OCI-LY3 (cell line): ENCODE measurements around the gene UBA52.

Experiments
- H2AFZ ChIP-seq: fragments of 200-600, 300-600 bp; shearing (Covaris generic); 2 replicates; pipeline ENCODE4 v1.6.0; 2014; ENCODE audit warnings: antibody characterized with exemption, low read depth, low read length
- H3K27ac ChIP-seq: fragments of 200-600, 300-600 bp; sonication (generic); 2 replicates; pipeline ENCODE4 v1.5.1; 2014; ENCODE audit warnings: mild to moderate bottlenecking, low read length, moderate library complexity, mixed read lengths
- H3K27me3 ChIP-seq: fragments of 200-600, 300-600 bp; sonication (generic); 2 replicates; pipeline ENCODE4 v1.6.1; 2014; ENCODE audit warnings: low read depth, low read length, mixed read lengths
- H3K36me3 ChIP-seq: fragments of 200-600, 300-600 bp; sonication (generic); replicated peaks from 2 replicates; pipeline ENCODE3; 2014; ENCODE audit warnings: low read depth, low read length, mixed read lengths
- H3K4me1 ChIP-seq: fragments of 300-600, 200-600 bp; sonication (generic); 2 replicates; pipeline ENCODE4 v1.6.1; 2014; ENCODE audit warnings: low read length, mixed read lengths
- H3K4me2 ChIP-seq: fragments of 200-600, 300-600 bp; sonication (generic); 2 replicates; pipeline ENCODE4 v1.6.1; 2014; ENCODE audit warnings: low read length, mixed read lengths
- H3K4me3 ChIP-seq: fragments of 300-600, 200-600 bp; sonication (generic); 2 replicates; pipeline ENCODE4 v1.5.1; 2014; ENCODE audit warnings: antibody characterized with exemption, mild to moderate bottlenecking, low read length, moderate library complexity
- H3K79me2 ChIP-seq: fragments of 300-600, 200-600 bp; shearing (Covaris generic); 2 replicates; pipeline ENCODE4 v1.6.1; 2014; ENCODE audit warnings: mild to moderate bottlenecking, low read length, mixed read lengths
- H3K9ac ChIP-seq: fragments of 300-600, 200-600 bp; shearing (Covaris generic); 2 replicates; pipeline ENCODE4 v1.6.0; 2014; ENCODE audit warnings: mild to moderate bottlenecking, low read length, moderate library complexity
- H3K9me3 ChIP-seq: fragments of 200-600, 300-600 bp; shearing (Covaris generic); 2 replicates; pipeline ENCODE4 v1.6.1; 2014; ENCODE audit warnings: low read length, mixed read lengths; ENCODE audit not compliant: insufficient read depth
- H4K20me1 ChIP-seq: fragments of 200-600, 300-600 bp; sonication (generic); 2 replicates; pipeline ENCODE4 v1.6.1; 2016; ENCODE audit warnings: low read length, mixed read lengths; ENCODE audit not compliant: insufficient read depth
- EZH2phosphoT487 ChIP-seq: fragments of 200-600 bp; shearing (Covaris generic); IDR thresholded peaks from 2 replicates; pipeline ENCODE4 v1.6.1; 2018; ENCODE audit warnings: antibody characterized with exemption, mixed run types, low read depth
- TF ChIP-seq, protein P1 (sequence below): fragments of 200-600, 300-600 bp; sonication (generic); IDR thresholded peaks from 2 replicates; pipeline ENCODE4 v1.5.1; 2014; ENCODE audit warnings: antibody characterized with exemption, low read length, low read depth

UBA52 gene

DNA sequence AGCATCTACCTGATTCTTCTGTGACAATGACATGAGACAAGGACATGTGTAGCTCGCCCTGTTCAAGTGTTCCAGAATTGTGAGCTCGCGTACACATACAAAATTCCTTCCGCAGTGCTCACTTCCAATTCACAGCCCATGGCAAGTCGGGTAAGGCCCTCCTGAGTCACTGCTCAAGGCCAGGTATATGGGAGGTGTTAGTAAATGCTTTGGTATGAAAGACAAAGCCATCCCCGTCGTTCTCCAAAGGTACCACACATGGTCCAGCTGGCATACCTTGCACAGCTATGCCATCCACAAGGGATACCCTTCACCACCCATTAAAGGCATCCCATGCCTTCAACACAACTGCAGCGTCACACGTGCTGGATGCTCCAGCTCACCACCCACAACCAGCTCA is 45.3 kb upstream of the UBA52 start:
- Histone ChIP-seq H3K79me2 (peaks cover 5% of the 10 kb centered on the region), H3K4me2 (no peak overlapping the region), H3K9ac (no peak overlapping the region), H3K4me3 (no peak overlapping the region), H3K27ac (no peak overlapping the region), H3K9me3 (no peaks in the 10 kb centered on the region), H4K20me1 (no peaks in the 10 kb centered on the region), H3K4me1 (peaks cover 20% of the 10 kb centered on the region), H2AFZ (no peak overlapping the region), H3K27me3 (no peaks in the 10 kb centered on the region), H3K36me3 (peaks cover 2% of the 10 kb centered on the region)
- TF ChIP-seq, protein P1, sequence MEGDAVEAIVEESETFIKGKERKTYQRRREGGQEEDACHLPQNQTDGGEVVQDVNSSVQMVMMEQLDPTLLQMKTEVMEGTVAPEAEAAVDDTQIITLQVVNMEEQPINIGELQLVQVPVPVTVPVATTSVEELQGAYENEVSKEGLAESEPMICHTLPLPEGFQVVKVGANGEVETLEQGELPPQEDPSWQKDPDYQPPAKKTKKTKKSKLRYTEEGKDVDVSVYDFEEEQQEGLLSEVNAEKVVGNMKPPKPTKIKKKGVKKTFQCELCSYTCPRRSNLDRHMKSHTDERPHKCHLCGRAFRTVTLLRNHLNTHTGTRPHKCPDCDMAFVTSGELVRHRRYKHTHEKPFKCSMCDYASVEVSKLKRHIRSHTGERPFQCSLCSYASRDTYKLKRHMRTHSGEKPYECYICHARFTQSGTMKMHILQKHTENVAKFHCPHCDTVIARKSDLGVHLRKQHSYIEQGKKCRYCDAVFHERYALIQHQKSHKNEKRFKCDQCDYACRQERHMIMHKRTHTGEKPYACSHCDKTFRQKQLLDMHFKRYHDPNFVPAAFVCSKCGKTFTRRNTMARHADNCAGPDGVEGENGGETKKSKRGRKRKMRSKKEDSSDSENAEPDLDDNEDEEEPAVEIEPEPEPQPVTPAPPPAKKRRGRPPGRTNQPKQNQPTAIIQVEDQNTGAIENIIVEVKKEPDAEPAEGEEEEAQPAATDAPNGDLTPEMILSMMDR = no peak
- no peak for TF ChIP-seq EZH2phosphoT487

DNA sequence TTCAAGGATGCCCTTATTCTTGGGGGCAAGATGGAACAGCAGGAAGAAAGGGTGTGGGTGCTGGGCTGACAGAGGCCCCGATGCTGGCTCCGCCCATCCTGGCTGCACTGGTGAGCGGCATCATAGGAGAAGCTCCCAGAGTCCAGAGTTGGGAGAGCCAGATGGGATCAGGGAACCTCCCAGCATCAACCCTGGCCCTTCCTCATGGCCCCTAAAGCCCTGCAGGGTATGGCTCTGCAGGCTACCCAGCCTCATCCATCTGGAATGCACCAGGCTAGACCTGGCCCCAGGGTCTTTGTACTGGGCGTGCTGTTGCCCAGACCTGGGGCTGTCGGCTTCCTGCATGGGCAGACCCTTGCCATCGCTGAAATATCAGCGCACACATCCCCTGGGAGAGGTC is 41.9 kb upstream of the UBA52 start:
- H3K4me3 ChIP-seq = no peak overlapping the region
- H3K4me2 ChIP-seq = no peak overlapping the region
- H3K27ac ChIP-seq = no peak overlapping the region
- no peak overlapping the region for H2AFZ ChIP-seq
- H3K27me3 ChIP-seq = no peaks in the 10 kb centered on the region
- no peak for TF ChIP-seq EZH2phosphoT487
- TF ChIP-seq, protein P1 = no peak
- peaks cover 19% of the 10 kb centered on the region for H3K36me3 ChIP-seq
- peaks cover 6% of the 10 kb centered on the region for H3K4me1 ChIP-seq
- no peak overlapping the region for H3K9ac ChIP-seq
- H3K9me3 ChIP-seq = no peaks in the 10 kb centered on the region
- no peaks in the 10 kb centered on the region for H3K79me2 ChIP-seq
- H4K20me1 ChIP-seq = peaks cover 5% of the 10 kb centered on the region; the same call in 1 of the 2 replicates

DNA sequence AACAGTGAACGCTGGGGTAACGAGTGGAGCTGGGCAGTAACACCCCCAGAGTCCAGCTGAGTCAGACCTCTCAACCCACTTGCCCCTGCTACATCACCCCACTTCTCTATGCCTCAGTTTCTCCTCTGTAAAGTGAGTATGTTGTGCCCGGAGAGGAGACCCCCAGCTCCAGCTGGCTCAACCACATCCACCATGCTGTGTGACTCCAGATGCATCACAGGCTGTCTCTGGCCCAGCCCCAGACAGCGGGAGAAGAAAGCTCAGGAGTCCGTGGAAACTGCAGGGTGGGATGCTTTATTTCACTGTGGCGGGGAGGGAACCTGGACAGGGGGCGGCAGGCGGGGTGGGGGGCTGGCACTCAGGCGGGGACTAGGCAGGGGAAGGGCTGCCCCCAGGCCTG is 40.2 kb upstream of the UBA52 start:
- Histone ChIP-seq H3K9ac (no peak overlapping the region), H3K9me3 (no peaks in the 10 kb centered on the region), H3K27me3 (no peaks in the 10 kb centered on the region), H3K4me3 (no peak overlapping the region), H3K4me2 (no peak overlapping the region), H3K4me1 (no peaks in the 10 kb centered on the region), H3K27ac (no peak overlapping the region), H2AFZ (no peak overlapping the region), H4K20me1 (peaks cover 5% of the 10 kb centered on the region; the same call in 1 of the 2 replicates), H3K36me3 (peaks cover 31% of the 10 kb centered on the region), H3K79me2 (no peaks in the 10 kb centered on the region)
- no peak for TF ChIP-seq EZH2phosphoT487
- TF ChIP-seq, protein P1 = no peak

DNA sequence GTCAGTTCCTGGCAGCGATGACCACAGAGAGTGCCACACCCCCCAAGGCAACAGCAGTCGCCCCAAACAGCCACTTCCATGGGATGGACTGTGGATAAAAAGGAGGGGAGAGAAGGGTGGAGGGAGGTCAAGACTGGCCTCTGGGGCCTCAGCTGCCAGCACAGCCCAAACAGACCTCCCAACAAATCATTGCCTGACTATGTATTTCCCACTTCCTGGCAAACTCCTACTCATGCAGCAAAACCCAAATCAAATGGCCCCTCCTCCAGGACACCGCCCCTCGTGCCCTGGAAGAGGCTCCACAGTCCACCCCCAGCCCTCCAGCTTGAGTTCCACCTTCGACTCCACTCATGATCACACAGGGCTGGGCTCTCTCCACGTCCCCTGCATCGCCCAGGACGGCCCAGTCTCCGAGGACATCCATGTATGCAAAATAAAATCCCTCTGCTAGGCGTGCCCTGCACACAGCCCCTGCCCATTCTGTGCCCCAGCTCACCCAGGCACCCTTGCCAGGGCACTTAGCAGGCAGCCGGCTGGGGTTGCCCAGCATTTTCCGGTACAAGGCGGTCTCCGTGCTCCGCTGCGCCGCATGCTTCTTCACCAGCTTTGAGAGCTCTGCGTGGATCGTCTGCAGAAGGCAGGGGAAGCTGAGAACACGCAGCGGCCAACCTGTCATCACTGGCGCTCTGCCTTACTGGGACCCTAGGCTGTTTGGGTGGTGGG is 39.3 kb upstream of the UBA52 start:
- H2AFZ ChIP-seq = no peak overlapping the region
- H4K20me1 ChIP-seq = peaks cover 5% of the 10 kb centered on the region; the same call in 1 of the 2 replicates
- no peaks in the 10 kb centered on the region for H3K9me3 ChIP-seq
- peaks cover 38% of the 10 kb centered on the region for H3K36me3 ChIP-seq
- H3K27me3 ChIP-seq = no peaks in the 10 kb centered on the region
- no peak overlapping the region for H3K27ac ChIP-seq
- H3K4me2 ChIP-seq = no peak overlapping the region
- no peaks in the 10 kb centered on the region for H3K4me1 ChIP-seq
- TF ChIP-seq, protein P1 = no peak
- no peak for TF ChIP-seq EZH2phosphoT487
- H3K9ac ChIP-seq = no peak overlapping the region
- H3K4me3 ChIP-seq = no peak overlapping the region
- no peaks in the 10 kb centered on the region for H3K79me2 ChIP-seq
